HFF-Myc (cell line): ENCODE data around the gene DERA.

ENCODE experiments used
- DNase-seq: peaks from one replicate; pipeline ENCODE4 v3.0.0-alpha.2; 2011; ENCODE audit warnings: low read depth; ENCODE audit errors: extremely low read depth
- H3K4me3 ChIP-seq: replicated peaks from 2 replicates; pipeline ENCODE4 v1.5.1; 2011; ENCODE audit warnings: low read depth, mild to moderate bottlenecking, control low read depth, low read length
- CTCF ChIP-seq: IDR thresholded peaks from 2 replicates; pipeline ENCODE4 v1.5.1; 2012; ENCODE audit warnings: mild to moderate bottlenecking, low read depth, low read length, control low read depth; ENCODE audit errors: missing control alignments

DERA gene

GRCh38 chr12:15928870-15929571 lies 17.9 kb downstream of the DERA start:
- no peak overlapping the region for H3K4me3 ChIP-seq
- TF ChIP-seq CTCF: no peak
- DNase-seq: no peak

- H3K4me3 ChIP-seq: no peak overlapping the region
- no peak for DNase-seq
- no peak for TF ChIP-seq CTCF
Observed at GRCh38 chr12:15931590-15932053, 20.5 kb downstream of the DERA start.

GRCh38 chr12:15932327-15932726 lies 21.2 kb downstream of the DERA start:
- no peak for DNase-seq
- H3K4me3 ChIP-seq: no peak overlapping the region
- TF ChIP-seq CTCF: no peak

GRCh38 chr12:15932971-15933370 lies 21.8 kb downstream of the DERA start:
- no peak for DNase-seq
- no peak for TF ChIP-seq CTCF
- no peak overlapping the region for H3K4me3 ChIP-seq

GRCh38 chr12:15933751-15934150 lies 22.6 kb downstream of the DERA start:
- no peak for TF ChIP-seq CTCF
- no peak for DNase-seq
- no peak overlapping the region for H3K4me3 ChIP-seq

GRCh38 chr12:15936751-15937150 lies 25.6 kb downstream of the DERA start:
- no peak for DNase-seq
- no peak overlapping the region for H3K4me3 ChIP-seq
- TF ChIP-seq CTCF: no peak

- no peak for DNase-seq
- no peak for TF ChIP-seq CTCF
- no peak overlapping the region for H3K4me3 ChIP-seq
Observed at GRCh38 chr12:15937902-15938301, 26.8 kb downstream of the DERA start.
